ENCODE results near the gene MAML3.

- TF ChIP-seq GATA2 (IDR thresholded peaks at IDR 0.05; ENCODE audit: low read depth, low read length): no peak
- TF ChIP-seq GATA3 (IDR thresholded peaks at IDR 0.05; ENCODE audit: low read depth, low read length): no peak
Measured at GRCh38 chr4:139908636-139909437, 245.1 kb downstream of the MAML3 start.
